Natural killer cell (primary cell): ENCODE measurements around the gene TTLL11. TPM values are rescaled to one million over a fixed set of nuclear protein-coding genes. Genes with fewer than 3 reads are reported as not detected.

Experiments used
- ATAC-seq, 3 donors: fragments of 150-1000 bp in 2 of 3; fragments of 200-7000 bp in 1 of 3; cut with Tn5 transposase; 1 replicate in 1 of 3; 2 replicates in 2 of 3; pipeline ENCODE4 v1.10.0; 2021; ENCODE audit warnings: mild to moderate bottlenecking in 2 of 3, moderate library complexity in 2 of 3
- DNase-seq, 2 donors: peaks; one replicate each; pipeline versions ENCODE4 v3.0.0 to v3.0.0-alpha.2; 2013 to 2021; ENCODE audit warnings: mixed read lengths in 1 of 2
- H3K27ac ChIP-seq: one replicate; pipeline ENCODE4 v1.5.1; 2013; ENCODE audit warnings: mild to moderate bottlenecking, low read length
- H3K27me3 ChIP-seq: one replicate; pipeline ENCODE4 v1.6.1; 2013; ENCODE audit warnings: low read length; ENCODE audit not compliant: control insufficient read depth, insufficient read depth
- H3K36me3 ChIP-seq: one replicate; pipeline ENCODE4 v1.6.1; 2013; ENCODE audit warnings: low read length; ENCODE audit not compliant: control insufficient read depth, insufficient read depth
- H3K4me1 ChIP-seq: one replicate; pipeline ENCODE4 v1.6.1; 2013; ENCODE audit warnings: low read length; ENCODE audit not compliant: control insufficient read depth, insufficient read depth
- H3K4me3 ChIP-seq: one replicate; pipeline ENCODE4 v1.5.1; 2013; ENCODE audit warnings: low read length
- H3K9me3 ChIP-seq: one replicate; pipeline ENCODE4 v1.6.1; 2013; ENCODE audit warnings: low read length; ENCODE audit not compliant: control insufficient read depth, insufficient read depth
- H3K27ac Mint-ChIP-seq, 2 donors: one replicate each; pipeline ENCODE4 v1.8.0; 2022; ENCODE audit warnings: mild to moderate bottlenecking in 2 of 2, mixed read lengths in 2 of 2, moderate library complexity in 1 of 2
- H3K27me3 Mint-ChIP-seq, 2 donors: one replicate each; pipeline ENCODE4 v1.8.0; 2022; ENCODE audit warnings: low read depth in 2 of 2, mixed read lengths in 2 of 2
- H3K36me3 Mint-ChIP-seq: one replicate; pipeline ENCODE4 v1.8.0; 2022; ENCODE audit warnings: mixed read lengths
- H3K4me1 Mint-ChIP-seq, 2 donors: one replicate each; pipeline ENCODE4 v1.8.0; 2022; ENCODE audit warnings: mixed read lengths in 2 of 2
- H3K4me3 Mint-ChIP-seq: one replicate; pipeline ENCODE4 v1.8.0; 2022; ENCODE audit warnings: mild to moderate bottlenecking, moderate library complexity, mixed read lengths
- H3K9me3 Mint-ChIP-seq, 2 donors: one replicate each; pipeline ENCODE4 v1.8.0; 2022; ENCODE audit warnings: mixed read lengths in 2 of 2
- whole genome bisulfite sequencing: methylation state at CpG from one replicate; pipeline ENCODE4 v1.1.7; 2013; ENCODE audit warnings: missing lambda C conversion rate; ENCODE audit not compliant: insufficient coverage; 5-methylcytosine and 5-hydroxymethylcytosine counted together
- intact Hi-C: fragments of 100-400 bp; cut with micrococcal nuclease; formaldehyde crosslinking; loops from one replicate; pipeline ENCODE4 v1.14.2; 2022
- total RNA-seq, 4 donors: library from RNA; stranded (reverse); fragments of 120-200 nt in 1 of 4; gene quantifications; one replicate each; pipeline versions ENCODE4 v1.2.3 to v1.2.4, GENCODE V29; 2013 to 2022
- TF ChIP-seq, protein P1 (sequence below): fragments of 200-600 bp; IDR thresholded peaks from one replicate; pipeline ENCODE4 v1.8.0; 2022; ENCODE audit warnings: antibody characterized with exemption

The TTLL11 gene
- total RNA-seq, 3 donors from 2014 or later (not counting 1 experiment from before 2014, with no cell fraction given): 3.4 to 4.6 (median 3.6) TPM

DNA sequence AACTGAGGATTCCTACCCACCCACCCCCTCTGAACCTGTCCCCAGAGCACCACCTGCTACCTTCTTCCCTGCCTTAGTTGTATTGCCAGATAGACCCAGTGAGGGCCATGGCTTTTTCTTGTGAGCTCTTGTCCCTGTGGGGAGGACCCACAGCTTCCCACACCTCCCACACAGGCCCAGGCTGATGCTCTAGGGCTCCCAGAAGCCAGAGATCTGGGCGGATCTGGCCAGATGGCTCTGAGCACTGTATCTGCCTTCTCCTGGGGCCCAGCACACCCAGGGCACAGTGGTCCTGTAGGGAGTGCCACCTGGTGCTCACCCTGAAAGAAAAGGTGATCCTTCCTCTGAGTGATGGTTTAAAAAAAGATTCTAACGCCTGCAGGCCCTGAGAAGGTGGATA lies 310.0 kb downstream of the TTLL11 start:
- peaks cover 7% of the 10 kb centered on the region for H3K4me1 ChIP-seq
- no peak overlapping the region for H3K4me3 ChIP-seq
- DNase-seq: no peak
- no peak overlapping the region for H3K27ac ChIP-seq
- H3K27ac Mint-ChIP-seq: no peak overlapping the region
- WGBS: 93% methylated on average over 2 of the region's 2 CpGs
- H3K27me3 Mint-ChIP-seq: peaks cover 0 to 7% of the 10 kb centered on the region in 2 donors
- no peaks in the 10 kb centered on the region for H3K36me3 ChIP-seq
- intact Hi-C loops: no loop called here
- no peaks in the 10 kb centered on the region for H3K4me1 Mint-ChIP-seq
- no peaks in the 10 kb centered on the region for H3K36me3 Mint-ChIP-seq
- no peak overlapping the region for H3K4me3 Mint-ChIP-seq
- no peaks in the 10 kb centered on the region for H3K27me3 ChIP-seq
- TF ChIP-seq, protein P1, sequence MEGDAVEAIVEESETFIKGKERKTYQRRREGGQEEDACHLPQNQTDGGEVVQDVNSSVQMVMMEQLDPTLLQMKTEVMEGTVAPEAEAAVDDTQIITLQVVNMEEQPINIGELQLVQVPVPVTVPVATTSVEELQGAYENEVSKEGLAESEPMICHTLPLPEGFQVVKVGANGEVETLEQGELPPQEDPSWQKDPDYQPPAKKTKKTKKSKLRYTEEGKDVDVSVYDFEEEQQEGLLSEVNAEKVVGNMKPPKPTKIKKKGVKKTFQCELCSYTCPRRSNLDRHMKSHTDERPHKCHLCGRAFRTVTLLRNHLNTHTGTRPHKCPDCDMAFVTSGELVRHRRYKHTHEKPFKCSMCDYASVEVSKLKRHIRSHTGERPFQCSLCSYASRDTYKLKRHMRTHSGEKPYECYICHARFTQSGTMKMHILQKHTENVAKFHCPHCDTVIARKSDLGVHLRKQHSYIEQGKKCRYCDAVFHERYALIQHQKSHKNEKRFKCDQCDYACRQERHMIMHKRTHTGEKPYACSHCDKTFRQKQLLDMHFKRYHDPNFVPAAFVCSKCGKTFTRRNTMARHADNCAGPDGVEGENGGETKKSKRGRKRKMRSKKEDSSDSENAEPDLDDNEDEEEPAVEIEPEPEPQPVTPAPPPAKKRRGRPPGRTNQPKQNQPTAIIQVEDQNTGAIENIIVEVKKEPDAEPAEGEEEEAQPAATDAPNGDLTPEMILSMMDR: no peak
- H3K9me3 Mint-ChIP-seq: no peaks in the 10 kb centered on the region
- no peak for ATAC-seq
- H3K9me3 ChIP-seq: no peaks in the 10 kb centered on the region

GRCh38 chr9:121782514-121783110 lies 310.5 kb downstream of the TTLL11 start:
- H3K9me3 ChIP-seq: no peaks in the 10 kb centered on the region
- no peak for ATAC-seq
- intact Hi-C loops: no loop called here
- no peak overlapping the region for H3K4me3 Mint-ChIP-seq
- 92% methylated on average over 17 of the region's 17 CpGs for WGBS
- TF ChIP-seq, protein P1: no peak
- no peaks in the 10 kb centered on the region for H3K4me1 Mint-ChIP-seq
- no peaks in the 10 kb centered on the region for H3K36me3 ChIP-seq
- H3K27ac ChIP-seq: no peak overlapping the region
- H3K27me3 ChIP-seq: no peaks in the 10 kb centered on the region
- H3K27ac Mint-ChIP-seq: no peak overlapping the region
- no peak for DNase-seq
- no peaks in the 10 kb centered on the region for H3K36me3 Mint-ChIP-seq
- H3K9me3 Mint-ChIP-seq: no peaks in the 10 kb centered on the region
- no peak overlapping the region for H3K4me3 ChIP-seq
- peaks cover 7% of the 10 kb centered on the region for H3K4me1 ChIP-seq
- H3K27me3 Mint-ChIP-seq: peaks cover 0 to 7% of the 10 kb centered on the region in 2 donors

DNA sequence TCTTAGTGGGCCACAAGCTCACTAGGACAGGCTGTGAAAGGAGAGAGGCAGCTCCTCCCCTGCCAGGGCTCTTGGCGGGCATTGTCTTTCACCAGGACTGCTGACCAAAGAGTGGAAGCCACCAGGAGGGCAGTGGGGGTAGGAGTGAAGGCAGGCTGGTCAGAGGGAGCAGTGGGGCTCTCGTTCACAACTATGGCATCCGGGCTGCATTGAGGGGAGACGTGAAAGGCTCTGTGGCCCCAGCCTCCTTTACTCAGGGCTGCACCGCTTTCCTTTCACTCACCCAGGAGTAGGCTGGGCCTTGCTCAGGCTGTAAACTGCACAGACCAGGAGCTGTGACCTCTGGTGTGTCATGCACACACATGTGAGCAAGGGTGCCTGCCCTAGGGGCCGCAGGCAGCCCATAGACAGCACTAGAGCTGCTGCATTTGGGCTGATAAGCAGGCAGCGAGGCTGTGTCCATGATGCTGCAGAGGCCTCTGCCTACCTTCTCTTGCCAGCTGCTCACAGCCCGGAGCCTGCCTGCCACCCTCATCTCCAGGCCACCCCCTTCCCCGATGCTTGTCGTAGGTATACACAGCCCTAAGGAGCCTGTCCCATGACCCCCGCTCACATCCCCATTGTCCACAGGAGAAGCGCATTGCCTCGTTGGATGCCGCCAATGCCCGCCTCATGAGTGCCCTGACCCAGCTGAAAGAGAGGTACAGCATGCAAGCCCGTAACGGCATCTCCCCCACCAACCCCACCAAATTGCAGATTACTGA lies 311.2 kb downstream of the TTLL11 start:
- H3K27ac ChIP-seq: no peak overlapping the region
- Mint-ChIP-seq H3K27me3 (peaks cover 0 to 7% of the 10 kb centered on the region in 2 donors), H3K4me1 (no peaks in the 10 kb centered on the region), H3K36me3 (no peaks in the 10 kb centered on the region), H3K4me3 (no peak overlapping the region), H3K9me3 (no peaks in the 10 kb centered on the region), H3K27ac (no peak overlapping the region)
- intact Hi-C loops: no loop called here
- no peaks in the 10 kb centered on the region for H3K27me3 ChIP-seq
- DNase-seq: no peak
- 94% methylated on average over 15 of the region's 17 CpGs for WGBS
- H3K36me3 ChIP-seq: no peaks in the 10 kb centered on the region
- H3K9me3 ChIP-seq: no peaks in the 10 kb centered on the region
- ATAC-seq: no peak
- TF ChIP-seq, protein P1: no peak
- no peak overlapping the region for H3K4me3 ChIP-seq
- peaks cover 7% of the 10 kb centered on the region for H3K4me1 ChIP-seq
